ENCODE data around the gene PRKCE. TPM values are rescaled to one million over a fixed set of nuclear protein-coding genes. Genes with fewer than 3 reads are reported as not detected.

The PRKCE gene
- total and polyA plus RNA-seq, 2 of the 8 experiments (the other 6 are each of a cell fraction or from before 2014, with no cell fraction given): 0.54 to 2.1 TPM

- Histone ChIP-seq H3K9ac (replicated peaks in 1 of 4; ENCODE audit: extremely low read depth in 1 of 4, low read depth in 3 of 4, low read length in 3 of 4) (no peak overlapping the region), H3K18ac (ENCODE audit: extremely low read depth, low read length) (no peak overlapping the region), H3K79me2 (ENCODE audit: control insufficient read depth in 1 of 2, insufficient read depth in 2 of 2, low read length in 2 of 2) (no peaks in the 10 kb centered on the region), H3K27me3 (replicated peaks in 1 of 4; ENCODE audit: control insufficient read depth in 3 of 4, extremely low read depth in 1 of 4, insufficient read depth in 3 of 4, low read length in 3 of 4) (no peaks in the 10 kb centered on the region), H3K9me3 (ENCODE audit: insufficient read depth in 2 of 2, low read depth in 1 of 2, low read length in 1 of 2) (no peaks in the 10 kb centered on the region), H3K4me3 (ENCODE audit: extremely low read depth in 1 of 4, insufficient read depth in 2 of 4, low read depth in 3 of 4, low read length in 4 of 4) (no peak overlapping the region), H3K36me3 (ENCODE audit: control insufficient read depth in 2 of 4, insufficient read depth in 4 of 4, low read length in 3 of 4) (no peaks in the 10 kb centered on the region), H3K56ac (replicated peaks; ENCODE audit: insufficient read length, low read depth, low read length) (no peak overlapping the region), H3K4me2 (ENCODE audit: insufficient read depth in 1 of 2, low read depth in 2 of 2, low read length in 2 of 2) (no peak overlapping the region), H3K23me2 (ENCODE audit: low read depth, low read length) (no peaks in the 10 kb centered on the region), H3K14ac (ENCODE audit: insufficient read length) (no peak overlapping the region), H2BK20ac (ENCODE audit: low read length) (no peak overlapping the region), H3K4me1 (replicated peaks in 1 of 4; ENCODE audit: control insufficient read depth in 3 of 4, insufficient read depth in 4 of 4, low read length in 3 of 4) (0 out of 7 replicates have a peak, but pooled peaks cover 0 to 2% (median 0%) of the 10 kb centered on the region in 4 experiments), H2BK15ac (ENCODE audit: low read length) (no peak overlapping the region), H4K8ac (ENCODE audit: extremely low read depth, insufficient read depth, low read length) (no peak overlapping the region), H4K91ac (replicated peaks; ENCODE audit: insufficient read length, low read length) (no peak overlapping the region), H2AFZ (ENCODE audit: low read length) (no peak overlapping the region), H2BK120ac (replicated peaks; ENCODE audit: low read depth, low read length) (no peak overlapping the region), H3K23ac (ENCODE audit: insufficient read length) (no peak overlapping the region), H3K4ac (replicated peaks; ENCODE audit: insufficient read length, low read depth, low read length) (no peak overlapping the region), H2BK12ac (ENCODE audit: low read depth, low read length) (no peak overlapping the region), H3K27ac (ENCODE audit: low read depth, low read length) (no peak overlapping the region), H2AK5ac (ENCODE audit: low read depth, low read length) (no peak overlapping the region), H3K79me1 (ENCODE audit: low read depth, low read length) (no peaks in the 10 kb centered on the region), H4K5ac (ENCODE audit: insufficient read length, low read depth, low read length) (no peak overlapping the region), H4K20me1 (replicated peaks in 1 of 2; ENCODE audit: control insufficient read depth in 1 of 2, insufficient read depth in 2 of 2, low read length in 2 of 2) (no peaks in the 10 kb centered on the region), H2BK5ac (ENCODE audit: low read depth, low read length) (no peak overlapping the region)
- no peak for FAIRE-seq
- no peak for TF ChIP-seq CBX5 (IDR thresholded peaks at IDR 0.05; ENCODE audit: low read depth, low read length)
- no peak for TF ChIP-seq GABPA (IDR thresholded peaks at IDR 0.05; ENCODE audit: borderline replicate concordance, insufficient read depth, low read length)
- TF ChIP-seq POU5F1 (IDR thresholded peaks at IDR 0.05; ENCODE audit: low read depth, low read length): no peak
- no peak for TF ChIP-seq YY1 (IDR thresholded peaks at IDR 0.05; ENCODE audit: low read depth, low read length)
- no peak for TF ChIP-seq POLR2AphosphoS5 (IDR thresholded peaks at IDR 0.05; ENCODE audit: low read depth, low read length)
- TF ChIP-seq KDM4A (IDR thresholded peaks at IDR 0.05; ENCODE audit: low read depth, low read length, severe bottlenecking): no peak
- no peak for TF ChIP-seq RFX5 (IDR thresholded peaks at IDR 0.05; ENCODE audit: borderline replicate concordance, low read depth, low read length)
- no peak for TF ChIP-seq SIX5 (IDR thresholded peaks at IDR 0.05; ENCODE audit: low read depth, low read length)
- no peak for TF ChIP-seq TAF1 (IDR thresholded peaks at IDR 0.05; ENCODE audit: low read depth, low read length)
- no peak for TF ChIP-seq SIRT6 (IDR thresholded peaks at IDR 0.05; ENCODE audit: low read length)
- TF ChIP-seq SUZ12 (IDR thresholded peaks at IDR 0.05; ENCODE audit: low read length): no peak
- no peak for TF ChIP-seq ASH2L (IDR thresholded peaks at IDR 0.05; ENCODE audit: low read length)
- no peak for TF ChIP-seq CHD1 (IDR thresholded peaks at IDR 0.05; ENCODE audit: low read depth, low read length)
- TF ChIP-seq TAF7 (optimal IDR thresholded peaks at IDR 0.05; ENCODE audit: borderline replicate concordance, low read depth, low read length): no peak
- no peak for TF ChIP-seq RNF2 (IDR thresholded peaks at IDR 0.05; ENCODE audit: borderline replicate concordance, low read depth, low read length, missing control alignments, poor library complexity, severe bottlenecking)
- TF ChIP-seq SP1 (IDR thresholded peaks at IDR 0.05; ENCODE audit: low read depth, low read length): no peak
- TF ChIP-seq SP4 (IDR thresholded peaks at IDR 0.05; ENCODE audit: low read length): no peak
- no peak for DNase-seq (ENCODE audit: low read depth in 1 of 2, low spot score in 2 of 2)
- ChIA-PET CTCF (ENCODE audit: partially characterized antibody) (no interaction called here), POLR2A (ENCODE audit: partially characterized antibody) (no interaction called here)
- WGBS, 2 experiments (ENCODE audit: extremely low coverage in 1 of 2, insufficient coverage in 1 of 2, insufficient read length in 1 of 2, insufficient replicate concordance in 2 of 2, low coverage in 1 of 2, low lambda C conversion rate in 2 of 2, missing lambda C conversion rate in 1 of 2): 94% methylated on average over 4 of the region's 4 CpGs; no CpG with 5 or more reads in 1 of the 2 experiments
Measured at GRCh38 chr2:46130511-46130910, 479.0 kb downstream of the PRKCE start.
